ENCODE results near the gene IFFO2. TPM values are rescaled to one million over a fixed set of nuclear protein-coding genes. Genes with fewer than 3 reads are reported as not detected.

The IFFO2 gene
- total and polyA plus RNA-seq, 2 of the 13 experiments (the other 11 are each of a cell fraction or from before 2014, with no cell fraction given): 7.3 to 16.7 TPM

- TF ChIP-seq CERS6 (CRISPR knock-in tag; IDR thresholded peaks at IDR 0.05) (no peak), NCOR1 (IDR thresholded peaks at IDR 0.05; ENCODE audit: borderline replicate concordance, low read length) (no peak; the same call in 1 of the 2 replicates), ZNF207 (IDR thresholded peaks at IDR 0.05; ENCODE audit: borderline replicate concordance) (no peak), ZKSCAN8 (CRISPR knock-in tag; IDR thresholded peaks at IDR 0.05; ENCODE audit: borderline replicate concordance) (peak; percentile 57; the same call in 1 of the 2 replicates), CBX5 (CRISPR knock-in tag; IDR thresholded peaks at IDR 0.05; ENCODE audit: borderline replicate concordance) (no peak), ZNF614 (CRISPR knock-in tag; IDR thresholded peaks at IDR 0.05; ENCODE audit: borderline replicate concordance) (0 out of 2 replicates have a peak, but pooled peaks have one; percentile 78), ZFYVE20 (CRISPR knock-in tag; IDR thresholded peaks at IDR 0.05; ENCODE audit: borderline replicate concordance, low read depth) (no peak), BORCS8-MEF2B (CRISPR knock-in tag; IDR thresholded peaks at IDR 0.05) (no peak), PHF21A (CRISPR knock-in tag; IDR thresholded peaks at IDR 0.05) (peak; percentile 93), DNMT3B (CRISPR knock-in tag; conservative IDR thresholded peaks at IDR 0.05) (no peak), ZNF337 (CRISPR knock-in tag; IDR thresholded peaks at IDR 0.05; ENCODE audit: borderline replicate concordance, low read depth) (no peak), NFATC3 (CRISPR knock-in tag; IDR thresholded peaks at IDR 0.05) (no peak), XRCC5 (optimal IDR thresholded peaks at IDR 0.05; ENCODE audit: low read length) (no peak), ZNF451 (CRISPR knock-in tag; IDR thresholded peaks at IDR 0.05) (no peak), TMF1 (CRISPR knock-in tag; IDR thresholded peaks at IDR 0.05; ENCODE audit: low read depth) (no peak), MIER2 (CRISPR knock-in tag; IDR thresholded peaks at IDR 0.05) (peak; percentile 65; the same call in 1 of the 2 replicates), SCMH1 (CRISPR knock-in tag; IDR thresholded peaks at IDR 0.05; ENCODE audit: borderline replicate concordance) (no peak), FOXP1 (IDR thresholded peaks at IDR 0.05) (no peak), FOXP1 (CRISPR knock-in tag; IDR thresholded peaks at IDR 0.05) (peak; percentile 78), LBX2 (CRISPR knock-in tag; IDR thresholded peaks at IDR 0.05; ENCODE audit: borderline replicate concordance) (no peak), ZNF605 (CRISPR knock-in tag; IDR thresholded peaks at IDR 0.05) (no peak), SUZ12 (IDR thresholded peaks at IDR 0.05; ENCODE audit: low read depth, low read length) (no peak), SAP130 (CRISPR knock-in tag; IDR thresholded peaks at IDR 0.05; ENCODE audit: low read depth) (peak; percentile 98), SP5 (CRISPR knock-in tag; IDR thresholded peaks at IDR 0.05; ENCODE audit: borderline replicate concordance, low read depth) (peak; percentile 49; the same call in 1 of the 2 replicates), ZNF720 (CRISPR knock-in tag; IDR thresholded peaks at IDR 0.05) (no peak), FOXK1 (CRISPR knock-in tag; IDR thresholded peaks at IDR 0.05; ENCODE audit: borderline replicate concordance, low read depth) (peak; percentile 56; the same call in 1 of the 2 replicates), ZNF264 (CRISPR knock-in tag; IDR thresholded peaks at IDR 0.05) (peak; percentile 74; the same call in 1 of the 2 replicates), BCLAF1 (IDR thresholded peaks at IDR 0.05) (no peak)
- TF ChIP-seq, protein P1, sequence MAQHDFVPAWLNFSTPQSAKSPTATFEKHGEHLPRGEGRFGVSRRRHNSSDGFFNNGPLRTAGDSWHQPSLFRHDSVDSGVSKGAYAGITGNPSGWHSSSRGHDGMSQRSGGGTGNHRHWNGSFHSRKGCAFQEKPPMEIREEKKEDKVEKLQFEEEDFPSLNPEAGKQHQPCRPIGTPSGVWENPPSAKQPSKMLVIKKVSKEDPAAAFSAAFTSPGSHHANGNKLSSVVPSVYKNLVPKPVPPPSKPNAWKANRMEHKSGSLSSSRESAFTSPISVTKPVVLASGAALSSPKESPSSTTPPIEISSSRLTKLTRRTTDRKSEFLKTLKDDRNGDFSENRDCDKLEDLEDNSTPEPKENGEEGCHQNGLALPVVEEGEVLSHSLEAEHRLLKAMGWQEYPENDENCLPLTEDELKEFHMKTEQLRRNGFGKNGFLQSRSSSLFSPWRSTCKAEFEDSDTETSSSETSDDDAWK (CRISPR knock-in tag; IDR thresholded peaks at IDR 0.05): no peak
Observed at GRCh38 chr1:18900303-18900841, 56.1 kb downstream of the IFFO2 start (continued).
